Natural killer cell treated with Interleukin-12 subunit alpha and Interleukin-12 subunit beta and Interleukin-15 and Interleukin-18, amount 100 ng/mL, for 72 hours (primary cell): Measurements from ENCODE around the gene BTBD9. TPM values are rescaled to one million over a fixed set of nuclear protein-coding genes. Genes with fewer than 3 reads are reported as not detected.

Experiments
- ATAC-seq, 2 donors: fragments of 150-1000 bp; cut with Tn5 transposase in 1 of 2; sonication (Bioruptor Pico), chemical (Tn5 transposase) in 1 of 2; 2 replicates each; pipeline ENCODE4 v1.10.0; 2021
- DNase-seq: peaks from one replicate; pipeline ENCODE4 v3.0.0; 2022; ENCODE audit warnings: low spot score
- H3K27ac Mint-ChIP-seq, 2 donors: 1 replicate in 1 of 2; 2 replicates in 1 of 2; pipeline ENCODE4 v1.8.0; 2022; ENCODE audit warnings: mixed read lengths in 2 of 2, mild to moderate bottlenecking in 1 of 2, moderate library complexity in 1 of 2
- H3K27me3 Mint-ChIP-seq, 2 donors: 1 replicate in 1 of 2; 2 replicates in 1 of 2; pipeline ENCODE4 v1.8.0; 2022; ENCODE audit warnings: mixed read lengths in 2 of 2
- H3K36me3 Mint-ChIP-seq: one replicate; pipeline ENCODE4 v1.8.0; 2022; ENCODE audit warnings: mixed read lengths
- H3K4me1 Mint-ChIP-seq, 2 donors: 1 replicate in 1 of 2; 2 replicates in 1 of 2; pipeline ENCODE4 v1.8.0; 2022; ENCODE audit warnings: low read depth in 2 of 2, mixed read lengths in 2 of 2, mild to moderate bottlenecking in 1 of 2
- H3K4me3 Mint-ChIP-seq: one replicate; pipeline ENCODE4 v1.8.0; 2022; ENCODE audit warnings: mixed read lengths
- H3K9me3 Mint-ChIP-seq: 2 replicates; pipeline ENCODE4 v1.8.0; 2022; ENCODE audit warnings: mixed read lengths
- total RNA-seq, 2 donors: library from RNA; stranded (reverse); gene quantifications; one replicate each; pipeline ENCODE4 v1.2.3, GENCODE V29; 2022

Gene BTBD9
- total RNA-seq, 2 donors from 2014 or later, result 27.7 to 34.2 TPM

- H3K27me3 Mint-ChIP-seq, result no peaks in the 10 kb centered on the region
These were observed 481.8 kb downstream of the BTBD9 start for GRCh38 chr6:38157905-38158304.

DNA sequence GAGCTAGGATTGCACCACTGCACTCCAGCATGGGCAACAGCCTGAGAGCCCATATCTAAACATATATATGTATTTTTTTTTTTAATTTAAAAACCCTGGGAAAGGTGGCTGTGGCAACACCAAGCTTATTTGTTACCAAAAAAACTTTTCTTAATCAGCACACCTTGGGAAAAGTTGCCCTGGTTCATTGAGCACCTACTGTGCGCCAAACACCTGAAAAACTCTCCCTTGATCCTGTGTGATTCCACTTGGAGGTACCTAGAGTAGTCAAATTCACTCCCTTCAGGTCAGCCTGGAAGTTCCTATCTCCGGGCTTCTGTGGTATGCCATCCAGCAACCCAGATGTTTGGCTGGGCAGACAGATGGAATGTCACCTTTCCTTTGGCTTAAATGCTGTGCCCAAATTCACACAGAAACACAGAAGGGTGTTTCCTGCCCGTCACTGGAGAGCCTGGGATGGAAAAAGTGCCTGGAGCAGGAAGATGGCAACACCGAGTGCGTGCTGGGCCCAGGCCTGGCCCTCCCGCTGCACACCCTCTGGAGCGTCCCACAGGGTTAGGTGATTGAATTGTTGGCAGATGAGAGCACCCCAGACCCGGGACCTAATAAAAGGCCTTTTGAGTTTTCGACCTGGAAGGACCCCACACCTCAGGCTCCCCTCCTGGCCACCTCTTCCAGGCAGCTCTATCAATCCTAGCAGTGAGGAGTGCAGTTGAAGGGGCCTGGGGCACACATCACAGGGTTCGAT, 482.7 kb downstream of the BTBD9 start:
- no peaks in the 10 kb centered on the region for H3K36me3 Mint-ChIP-seq
- H3K4me3 Mint-ChIP-seq, result no peak overlapping the region
- H3K9me3 Mint-ChIP-seq, result no peaks in the 10 kb centered on the region
- peaks cover 19 to 40% of the 10 kb centered on the region in 2 donors for H3K4me1 Mint-ChIP-seq
- ATAC-seq, result no peak
- H3K27ac Mint-ChIP-seq, result no peak overlapping the region
- no peaks in the 10 kb centered on the region for H3K27me3 Mint-ChIP-seq
- DNase-seq, result no peak

More at GRCh38 chr6:38157905-38158304, 481.8 kb downstream of the BTBD9 start:
- peaks cover 19 to 39% of the 10 kb centered on the region in 2 donors for H3K4me1 Mint-ChIP-seq
- no peak overlapping the region for H3K27ac Mint-ChIP-seq
- no peaks in the 10 kb centered on the region for H3K9me3 Mint-ChIP-seq
- DNase-seq (no peak), ATAC-seq (no peak)
- no peaks in the 10 kb centered on the region for H3K36me3 Mint-ChIP-seq
- no peak overlapping the region for H3K4me3 Mint-ChIP-seq

GRCh38 chr6:38155621-38156204, 484.0 kb downstream of the BTBD9 start:
- Mint-ChIP-seq H3K4me3 (no peak overlapping the region), H3K27ac (peak overlapping the region; percentile 41 to 53), H3K9me3 (no peaks in the 10 kb centered on the region), H3K36me3 (no peaks in the 10 kb centered on the region), H3K27me3 (no peaks in the 10 kb centered on the region), H3K4me1 (peaks cover 19 to 34% of the 10 kb centered on the region in 2 donors)
- DNase-seq (no peak), ATAC-seq (no peak)

- Mint-ChIP-seq H3K4me1 (peaks cover 19 to 34% of the 10 kb centered on the region in 2 donors), H3K9me3 (no peaks in the 10 kb centered on the region), H3K27ac (peak overlapping the region; percentile 41 to 53), H3K27me3 (no peaks in the 10 kb centered on the region), H3K4me3 (no peak overlapping the region), H3K36me3 (no peaks in the 10 kb centered on the region)
- DNase-seq (no peak), ATAC-seq (peak in 1 of 2 donors; percentile 46)
These were observed 484.6 kb downstream of the BTBD9 start for GRCh38 chr6:38155144-38155543.

DNA sequence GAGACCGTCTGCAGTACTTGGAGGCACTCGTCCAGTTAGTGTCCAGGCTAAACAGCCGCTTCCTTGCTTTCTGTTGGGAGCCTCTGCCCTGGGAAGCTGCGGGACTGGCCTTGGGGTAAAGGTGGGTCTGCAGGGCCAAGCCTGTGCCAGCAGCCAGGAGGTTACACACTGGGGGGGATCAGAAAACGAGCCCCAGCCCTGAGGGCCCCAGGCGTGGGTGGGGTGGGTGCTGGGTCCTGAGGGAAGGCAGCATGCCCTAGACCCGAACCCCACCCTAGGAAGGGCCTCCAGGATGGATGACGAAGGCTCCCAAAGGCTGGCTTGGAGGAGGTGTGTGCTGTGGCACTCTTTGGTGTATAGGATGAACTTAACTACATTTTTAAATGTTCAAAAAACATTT, 485.0 kb downstream of the BTBD9 start:
- H3K27me3 Mint-ChIP-seq, result no peaks in the 10 kb centered on the region
- DNase-seq, result no peak
- no peaks in the 10 kb centered on the region for H3K36me3 Mint-ChIP-seq
- no peak overlapping the region for H3K4me3 Mint-ChIP-seq
- H3K4me1 Mint-ChIP-seq, result peaks cover 19 to 33% of the 10 kb centered on the region in 2 donors
- no peaks in the 10 kb centered on the region for H3K9me3 Mint-ChIP-seq
- peak overlapping the region; percentile 41 to 53 for H3K27ac Mint-ChIP-seq
- no peak for ATAC-seq

- ATAC-seq (peak in 1 of 2 donors; percentile 4), DNase-seq (no peak)
- no peaks in the 10 kb centered on the region for H3K27me3 Mint-ChIP-seq
- no peaks in the 10 kb centered on the region for H3K9me3 Mint-ChIP-seq
- no peaks in the 10 kb centered on the region for H3K36me3 Mint-ChIP-seq
- H3K27ac Mint-ChIP-seq, result no peak overlapping the region
- no peak overlapping the region for H3K4me3 Mint-ChIP-seq
- H3K4me1 Mint-ChIP-seq, result peaks cover 19 to 31% of the 10 kb centered on the region in 2 donors
These were observed 485.9 kb downstream of the BTBD9 start for GRCh38 chr6:38153798-38154345.

DNA sequence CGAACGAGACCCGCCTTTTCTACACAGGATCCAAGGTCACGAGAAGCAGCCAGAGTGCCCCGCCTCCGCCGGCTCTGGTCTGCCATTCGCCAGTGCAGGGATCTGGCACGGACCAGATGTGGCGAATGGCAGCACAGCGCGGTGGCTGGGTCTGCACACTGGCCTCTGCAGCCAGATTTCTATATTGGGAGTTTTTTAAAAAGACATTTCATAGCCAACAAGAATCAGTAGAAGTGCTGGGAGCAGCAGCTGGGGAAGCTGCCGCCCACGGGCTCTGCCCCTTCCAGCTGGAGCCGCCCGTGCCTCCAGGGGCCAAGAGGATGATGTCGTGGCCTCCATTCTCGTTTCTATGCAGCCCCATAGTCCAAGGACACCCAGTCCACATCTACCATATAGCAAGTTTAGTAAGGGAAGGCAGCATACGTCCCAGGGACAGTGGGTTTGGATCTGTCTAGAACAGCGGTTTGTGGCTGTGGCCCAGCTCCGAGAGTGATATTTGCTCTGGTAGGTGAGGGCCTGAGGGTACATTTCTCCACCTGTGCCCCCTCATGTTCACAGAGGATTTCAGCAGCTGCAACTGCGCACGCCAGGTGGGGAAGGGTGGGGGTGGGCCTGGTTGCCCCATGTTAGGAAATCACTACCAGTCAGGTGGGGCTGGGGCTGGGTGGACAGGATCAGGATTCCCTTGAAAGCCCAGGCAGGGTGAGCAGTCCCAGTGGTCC, 486.5 kb downstream of the BTBD9 start:
- no peak overlapping the region for H3K4me3 Mint-ChIP-seq
- no peaks in the 10 kb centered on the region for H3K27me3 Mint-ChIP-seq

GRCh38 chr6:38152620-38153019, 487.1 kb downstream of the BTBD9 start:
- Mint-ChIP-seq H3K4me1 (peaks cover 21 to 31% of the 10 kb centered on the region in 2 donors), H3K27ac (no peak overlapping the region), H3K4me3 (no peak overlapping the region)

More for the DNA sequence above, 486.5 kb downstream of the BTBD9 start:
- no peaks in the 10 kb centered on the region for H3K36me3 Mint-ChIP-seq
- peaks cover 16 to 31% of the 10 kb centered on the region in 2 donors for H3K4me1 Mint-ChIP-seq
- DNase-seq, result no peak
- ATAC-seq, result no peak
- H3K27ac Mint-ChIP-seq, result no peak overlapping the region
- no peaks in the 10 kb centered on the region for H3K9me3 Mint-ChIP-seq

DNA sequence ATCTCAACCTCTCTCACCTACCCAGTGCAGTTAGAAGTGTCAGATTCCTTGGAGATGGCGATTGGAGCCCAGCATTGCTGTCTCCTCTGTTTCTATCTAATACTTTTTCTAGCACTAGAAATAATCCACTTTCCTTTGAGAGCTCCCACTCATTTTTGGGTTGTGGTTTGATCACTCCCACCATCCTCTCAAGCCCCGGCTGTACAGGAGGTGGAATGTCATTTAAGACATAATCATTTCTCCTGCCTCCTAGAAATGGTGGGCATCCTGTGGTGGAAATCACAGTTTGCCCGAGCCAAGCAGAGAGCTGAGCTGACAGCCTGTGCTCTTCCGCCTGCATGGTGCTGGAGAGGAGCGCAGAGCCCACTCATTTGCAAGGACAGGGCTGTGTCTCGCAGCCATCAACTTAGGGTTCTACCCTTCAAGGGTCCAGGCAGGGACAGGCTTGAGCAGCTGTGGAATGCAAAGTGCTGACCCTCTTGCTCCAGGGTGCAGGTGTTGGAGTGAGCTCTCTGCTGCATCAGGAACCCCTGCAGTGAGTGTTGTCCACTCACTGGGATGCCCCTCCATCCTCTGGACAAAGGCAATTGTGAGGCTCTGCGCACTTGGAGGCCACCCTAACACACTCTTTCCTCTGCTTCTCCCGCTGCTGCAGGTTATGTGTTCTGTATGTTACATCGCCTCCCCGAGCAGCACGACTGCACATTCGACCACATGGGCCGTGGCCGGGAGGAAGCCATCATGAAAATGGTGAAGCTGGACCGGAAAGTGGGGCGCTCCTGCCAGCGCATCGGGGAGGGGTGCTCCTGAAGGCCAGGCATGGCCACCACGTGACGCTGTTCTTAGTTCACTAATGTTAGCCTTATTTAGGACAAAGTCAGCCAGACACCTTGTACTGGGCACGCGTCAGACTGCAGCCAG, 487.9 kb downstream of the BTBD9 start:
- peaks cover 26 to 35% of the 10 kb centered on the region in 2 donors for H3K4me1 Mint-ChIP-seq
- H3K4me3 Mint-ChIP-seq, result no peak overlapping the region
- DNase-seq, result no peak
- H3K36me3 Mint-ChIP-seq, result no peaks in the 10 kb centered on the region
- no peak for ATAC-seq
- no peaks in the 10 kb centered on the region for H3K9me3 Mint-ChIP-seq
- no peak overlapping the region for H3K27ac Mint-ChIP-seq
- H3K27me3 Mint-ChIP-seq, result no peaks in the 10 kb centered on the region

More at GRCh38 chr6:38152620-38153019, 487.1 kb downstream of the BTBD9 start:
- no peak for DNase-seq
- no peaks in the 10 kb centered on the region for H3K36me3 Mint-ChIP-seq
- H3K9me3 Mint-ChIP-seq, result no peaks in the 10 kb centered on the region
- no peak for ATAC-seq
- H3K27me3 Mint-ChIP-seq, result no peaks in the 10 kb centered on the region

- no peaks in the 10 kb centered on the region for H3K27me3 Mint-ChIP-seq
- H3K27ac Mint-ChIP-seq, result peak overlapping the region in 1 of 2 donors; percentile 13
- H3K4me3 Mint-ChIP-seq, result no peak overlapping the region
- H3K9me3 Mint-ChIP-seq, result no peaks in the 10 kb centered on the region
- DNase-seq (no peak), ATAC-seq (no peak)
- H3K4me1 Mint-ChIP-seq, result peaks cover 34 to 42% of the 10 kb centered on the region in 2 donors
- no peaks in the 10 kb centered on the region for H3K36me3 Mint-ChIP-seq
These were observed 488.9 kb downstream of the BTBD9 start for GRCh38 chr6:38150681-38151296.

DNA sequence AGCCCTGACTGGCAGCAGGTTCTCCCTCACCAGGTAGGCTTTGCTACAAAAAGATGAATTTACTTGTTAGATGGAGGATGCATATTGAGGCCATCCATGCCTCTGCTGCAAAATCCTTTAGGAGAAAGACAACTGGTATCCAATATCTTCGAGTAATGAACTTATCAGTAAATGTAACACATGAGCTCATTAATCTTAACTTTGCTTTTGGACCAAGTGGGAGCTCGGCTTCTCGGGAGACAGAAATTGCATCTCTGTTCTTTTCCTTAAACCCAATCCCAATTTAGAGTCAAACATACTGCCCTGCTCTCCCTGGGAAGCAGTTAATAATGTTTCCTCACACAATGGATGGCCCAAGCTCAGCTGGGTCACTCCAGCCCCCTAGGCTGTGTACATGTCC, 489.7 kb downstream of the BTBD9 start:
- no peaks in the 10 kb centered on the region for H3K36me3 Mint-ChIP-seq
- peaks cover 30 to 47% of the 10 kb centered on the region in 2 donors for H3K4me1 Mint-ChIP-seq
- H3K27ac Mint-ChIP-seq, result no peak overlapping the region
- no peaks in the 10 kb centered on the region for H3K27me3 Mint-ChIP-seq
- H3K9me3 Mint-ChIP-seq, result no peaks in the 10 kb centered on the region
- ATAC-seq, result no peak
- H3K4me3 Mint-ChIP-seq, result no peak overlapping the region
- DNase-seq, result no peak

DNA sequence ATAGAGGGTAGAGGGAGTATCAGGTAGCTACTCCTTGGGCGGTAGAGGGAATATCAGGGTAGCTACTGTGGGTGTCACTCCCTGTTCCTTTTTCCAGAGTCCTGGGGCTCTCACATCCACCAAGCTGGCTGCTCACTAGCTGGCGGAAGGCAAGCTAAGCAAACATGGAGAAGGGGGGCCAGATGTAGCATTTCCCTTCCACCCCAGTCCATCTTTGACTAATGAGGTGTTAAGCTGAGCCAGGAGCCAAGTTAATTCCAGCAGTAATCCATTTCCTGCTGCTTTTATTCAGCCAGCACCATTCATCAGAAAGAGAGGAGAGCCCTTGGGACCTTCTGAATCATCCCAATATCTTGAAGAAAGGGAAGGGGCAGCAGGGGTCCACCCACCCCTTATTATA, 490.2 kb downstream of the BTBD9 start:
- no peak overlapping the region for H3K27ac Mint-ChIP-seq
- DNase-seq, result no peak
- H3K4me1 Mint-ChIP-seq, result peaks cover 27 to 44% of the 10 kb centered on the region in 2 donors
- no peaks in the 10 kb centered on the region for H3K36me3 Mint-ChIP-seq
- ATAC-seq, result no peak
- no peaks in the 10 kb centered on the region for H3K27me3 Mint-ChIP-seq
- H3K9me3 Mint-ChIP-seq, result no peaks in the 10 kb centered on the region
- no peak overlapping the region for H3K4me3 Mint-ChIP-seq

GRCh38 chr6:38148606-38149005, 491.1 kb downstream of the BTBD9 start:
- ATAC-seq (no peak), DNase-seq (no peak)
- Mint-ChIP-seq H3K4me3 (no peak overlapping the region), H3K36me3 (no peaks in the 10 kb centered on the region), H3K9me3 (no peaks in the 10 kb centered on the region), H3K4me1 (peaks cover 31 to 44% of the 10 kb centered on the region in 2 donors), H3K27ac (no peak overlapping the region), H3K27me3 (no peaks in the 10 kb centered on the region)
